GM19467 (cell line): ENCODE data around the gene BRD3.

Experiments used
- ATAC-seq: cut with Tn5 transposase; IDR thresholded peaks from one replicate; pipeline ENCODE4 v1.9.1; 2021; ENCODE audit warnings: mild to moderate bottlenecking, moderate library complexity; ENCODE audit not compliant: unreplicated experiment

The BRD3 gene

GRCh38 chr9:134054891-134055811 is 12.7 kb downstream of the BRD3 start:
- no peak for ATAC-seq

- ATAC-seq, result no peak
Observed at GRCh38 chr9:134053941-134054761, 13.7 kb downstream of the BRD3 start.

- ATAC-seq, result no peak
Observed at GRCh38 chr9:134053401-134053871, 14.4 kb downstream of the BRD3 start.

- no peak for ATAC-seq
Observed at GRCh38 chr9:134052941-134053340, 14.9 kb downstream of the BRD3 start.

GRCh38 chr9:134052491-134052890 is 15.3 kb downstream of the BRD3 start:
- ATAC-seq, result no peak

- ATAC-seq, result no peak
Observed at GRCh38 chr9:134051319-134051718, 16.5 kb downstream of the BRD3 start.

GRCh38 chr9:134050726-134051125 is 17.1 kb downstream of the BRD3 start:
- no peak for ATAC-seq

- ATAC-seq, result no peak
Observed at GRCh38 chr9:134049772-134050588, 17.8 kb downstream of the BRD3 start.

- no peak for ATAC-seq
Observed at GRCh38 chr9:134049236-134049635, 18.6 kb downstream of the BRD3 start.

- no peak for ATAC-seq
Observed at GRCh38 chr9:134048582-134048968, 19.3 kb downstream of the BRD3 start.

- ATAC-seq, result no peak
Observed at GRCh38 chr9:134047868-134048581, 19.8 kb downstream of the BRD3 start.

GRCh38 chr9:134046894-134047681 is 20.7 kb downstream of the BRD3 start:
- no peak for ATAC-seq

- no peak for ATAC-seq
Observed at GRCh38 chr9:134045841-134046544, 21.8 kb downstream of the BRD3 start.

GRCh38 chr9:134044944-134045343 is 22.9 kb downstream of the BRD3 start:
- ATAC-seq, result no peak

- no peak for ATAC-seq
Observed at GRCh38 chr9:134043531-134043988, 24.3 kb downstream of the BRD3 start.

- no peak for ATAC-seq
Observed at GRCh38 chr9:134041649-134041962, 26.2 kb downstream of the BRD3 start.

- no peak for ATAC-seq
Observed at GRCh38 chr9:134040781-134041648, 26.8 kb downstream of the BRD3 start.

GRCh38 chr9:134040176-134040565 is 27.7 kb downstream of the BRD3 start:
- no peak for ATAC-seq
